Measurements from ENCODE around the gene C5orf15. TPM values are rescaled to one million over a fixed set of nuclear protein-coding genes. Genes with fewer than 3 reads are reported as not detected.

C5orf15 gene
- polyA plus RNA-seq, 1 of the 3 experiments (the other 2 are of a cell fraction): 81.0 TPM

DNA sequence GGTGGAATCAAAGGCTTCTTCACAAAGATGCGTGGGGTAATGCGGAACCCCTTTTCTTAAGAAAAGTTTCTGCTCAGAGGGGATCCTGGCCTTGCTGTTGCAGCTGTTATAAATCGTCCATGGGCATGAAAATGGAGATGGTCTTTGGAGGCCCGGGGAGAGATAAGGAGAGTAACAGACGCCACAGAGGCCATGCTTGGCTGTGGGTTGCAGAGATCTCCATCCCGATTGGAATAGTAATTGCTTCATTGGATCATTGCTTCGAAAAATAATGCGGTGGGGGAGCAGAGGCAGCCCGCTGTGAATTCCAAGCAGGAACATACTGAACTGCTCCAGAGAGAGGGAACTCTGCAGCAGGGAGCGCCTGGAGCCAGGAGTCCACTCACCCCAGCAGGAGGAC, 55.5 kb downstream of the C5orf15 start:
- H3K4me1 ChIP-seq (ENCODE audit: control insufficient read depth in 1 of 2, insufficient read depth in 2 of 2, low read depth in 1 of 2, low read length in 1 of 2): peaks cover 0 to 10% of the 10 kb centered on the region in 2 experiments; a peak in 2 of 4 replicates
- TF ChIP-seq YY1 (IDR thresholded peaks at IDR 0.05; ENCODE audit: low read depth) (no peak), EP300 (IDR thresholded peaks at IDR 0.05; ENCODE audit: borderline replicate concordance in 1 of 2, low read depth in 1 of 2, low read length in 1 of 2) (peak in 1 of 2 experiments; percentile 84; a peak in 2 of 4 replicates), MXI1 (IDR thresholded peaks at IDR 0.05; ENCODE audit: low read depth, low read length) (peak; percentile 42; the same call in 1 of the 2 replicates), RAD21 (IDR thresholded peaks at IDR 0.05; ENCODE audit: low read length) (peak; percentile 32), EZH2phosphoT487 (IDR thresholded peaks at IDR 0.05; ENCODE audit: borderline replicate concordance, low read depth) (no peak), GATA2 (CRISPR knock-in tag; IDR thresholded peaks at IDR 0.05) (peak; percentile 94), CHD2 (IDR thresholded peaks at IDR 0.05; ENCODE audit: low read length, partially characterized antibody) (peak; percentile 58), JUND (IDR thresholded peaks at IDR 0.05) (no peak), RCOR1 (IDR thresholded peaks at IDR 0.05; ENCODE audit: low read length) (peak; percentile 95)
- TF ChIP-seq, protein P1, sequence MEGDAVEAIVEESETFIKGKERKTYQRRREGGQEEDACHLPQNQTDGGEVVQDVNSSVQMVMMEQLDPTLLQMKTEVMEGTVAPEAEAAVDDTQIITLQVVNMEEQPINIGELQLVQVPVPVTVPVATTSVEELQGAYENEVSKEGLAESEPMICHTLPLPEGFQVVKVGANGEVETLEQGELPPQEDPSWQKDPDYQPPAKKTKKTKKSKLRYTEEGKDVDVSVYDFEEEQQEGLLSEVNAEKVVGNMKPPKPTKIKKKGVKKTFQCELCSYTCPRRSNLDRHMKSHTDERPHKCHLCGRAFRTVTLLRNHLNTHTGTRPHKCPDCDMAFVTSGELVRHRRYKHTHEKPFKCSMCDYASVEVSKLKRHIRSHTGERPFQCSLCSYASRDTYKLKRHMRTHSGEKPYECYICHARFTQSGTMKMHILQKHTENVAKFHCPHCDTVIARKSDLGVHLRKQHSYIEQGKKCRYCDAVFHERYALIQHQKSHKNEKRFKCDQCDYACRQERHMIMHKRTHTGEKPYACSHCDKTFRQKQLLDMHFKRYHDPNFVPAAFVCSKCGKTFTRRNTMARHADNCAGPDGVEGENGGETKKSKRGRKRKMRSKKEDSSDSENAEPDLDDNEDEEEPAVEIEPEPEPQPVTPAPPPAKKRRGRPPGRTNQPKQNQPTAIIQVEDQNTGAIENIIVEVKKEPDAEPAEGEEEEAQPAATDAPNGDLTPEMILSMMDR (IDR thresholded peaks at IDR 0.05): no peak
- TF ChIP-seq, protein P2, sequence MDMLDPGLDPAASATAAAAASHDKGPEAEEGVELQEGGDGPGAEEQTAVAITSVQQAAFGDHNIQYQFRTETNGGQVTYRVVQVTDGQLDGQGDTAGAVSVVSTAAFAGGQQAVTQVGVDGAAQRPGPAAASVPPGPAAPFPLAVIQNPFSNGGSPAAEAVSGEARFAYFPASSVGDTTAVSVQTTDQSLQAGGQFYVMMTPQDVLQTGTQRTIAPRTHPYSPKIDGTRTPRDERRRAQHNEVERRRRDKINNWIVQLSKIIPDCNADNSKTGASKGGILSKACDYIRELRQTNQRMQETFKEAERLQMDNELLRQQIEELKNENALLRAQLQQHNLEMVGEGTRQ (IDR thresholded peaks at IDR 0.05; ENCODE audit: borderline replicate concordance, low read depth, low read length): no peak

DNA sequence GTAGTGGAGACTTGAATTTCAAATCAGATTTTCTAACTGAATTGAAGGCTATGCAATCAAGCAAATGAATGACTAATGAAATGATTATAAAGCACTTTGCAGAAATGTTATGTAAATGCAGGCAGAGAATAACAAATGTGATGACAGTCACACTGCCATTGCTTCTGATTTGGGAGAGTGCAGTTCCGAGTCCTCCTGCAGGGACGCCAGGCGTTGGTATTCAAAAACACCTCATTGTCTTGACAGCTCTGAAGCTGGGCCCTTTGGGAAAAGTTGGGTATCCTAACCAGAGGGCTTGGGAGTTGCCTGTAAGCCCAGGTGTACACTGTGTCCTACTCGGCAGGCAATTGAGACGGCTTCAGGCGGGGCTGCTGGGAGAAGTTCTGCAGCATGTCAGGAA, 57.9 kb downstream of the C5orf15 start:
- Histone ChIP-seq H4K20me1 (ENCODE audit: insufficient read depth) (no peaks in the 10 kb centered on the region), H3K79me2 (ENCODE audit: insufficient read depth) (no peaks in the 10 kb centered on the region), H3K27me3 (ENCODE audit: insufficient read depth) (no peaks in the 10 kb centered on the region; the same call in 1 of the 2 replicates), H3K27ac (ENCODE audit: low read depth in 2 of 2, low read length in 1 of 2) (no peak overlapping the region), H3K9me3 (no peaks in the 10 kb centered on the region), H3K9me2 (no peaks in the 10 kb centered on the region), H3F3A (replicated peaks; ENCODE audit: insufficient read depth) (no peaks in the 10 kb centered on the region), H3K36me3 (replicated peaks in 1 of 2; ENCODE audit: control insufficient read depth in 1 of 2, insufficient read depth in 2 of 2, low read length in 1 of 2) (no peaks in the 10 kb centered on the region), H3K9ac (no peak overlapping the region), H3K4me2 (no peak overlapping the region), H3K4me3 (ENCODE audit: low read depth in 2 of 2, low read length in 1 of 2) (no peak overlapping the region), H3K4me1 (ENCODE audit: control insufficient read depth in 1 of 2, insufficient read depth in 2 of 2, low read depth in 1 of 2, low read length in 1 of 2) (peaks cover 0 to 34% of the 10 kb centered on the region in 2 experiments; a peak in 2 of 4 replicates), H2AFZ (ENCODE audit: low read depth) (no peak overlapping the region)
- ChIA-PET CTCF (interaction anchor here (0.9 kb wide), 1 partner anchor 42 kb away, joined by 4 read pairs; no protein-coding TSS in a partner anchor), POLR2A (no interaction called here)
- 81% methylated on average over 5 of the region's 6 CpGs for WGBS (ENCODE audit: low lambda C conversion rate)
- DNase-seq: no peak
- TF ChIP-seq GATA2 (CRISPR knock-in tag; IDR thresholded peaks at IDR 0.05) (no peak), GABPA (IDR thresholded peaks at IDR 0.05; ENCODE audit: low read depth) (no peak), SMC3 (IDR thresholded peaks at IDR 0.05; ENCODE audit: low read depth, low read length) (no peak), ELF1 (IDR thresholded peaks at IDR 0.05) (no peak), MEF2A (IDR thresholded peaks at IDR 0.05; ENCODE audit: borderline replicate concordance, low read depth) (no peak), TCF12 (IDR thresholded peaks at IDR 0.05) (no peak), RCOR1 (IDR thresholded peaks at IDR 0.05; ENCODE audit: low read length) (no peak), TAF1 (IDR thresholded peaks at IDR 0.05; ENCODE audit: borderline replicate concordance, low read depth, low read length) (no peak), EZH2phosphoT487 (IDR thresholded peaks at IDR 0.05; ENCODE audit: borderline replicate concordance, low read depth) (no peak), RXRA (IDR thresholded peaks at IDR 0.05; ENCODE audit: borderline replicate concordance, low read depth) (no peak)
- TF ChIP-seq, protein P3, sequence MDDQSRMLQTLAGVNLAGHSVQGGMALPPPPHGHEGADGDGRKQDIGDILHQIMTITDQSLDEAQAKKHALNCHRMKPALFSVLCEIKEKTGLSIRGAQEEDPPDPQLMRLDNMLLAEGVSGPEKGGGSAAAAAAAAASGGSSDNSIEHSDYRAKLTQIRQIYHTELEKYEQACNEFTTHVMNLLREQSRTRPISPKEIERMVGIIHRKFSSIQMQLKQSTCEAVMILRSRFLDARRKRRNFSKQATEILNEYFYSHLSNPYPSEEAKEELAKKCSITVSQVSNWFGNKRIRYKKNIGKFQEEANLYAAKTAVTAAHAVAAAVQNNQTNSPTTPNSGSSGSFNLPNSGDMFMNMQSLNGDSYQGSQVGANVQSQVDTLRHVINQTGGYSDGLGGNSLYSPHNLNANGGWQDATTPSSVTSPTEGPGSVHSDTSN (IDR thresholded peaks at IDR 0.05): no peak
- TF ChIP-seq, protein P4, sequence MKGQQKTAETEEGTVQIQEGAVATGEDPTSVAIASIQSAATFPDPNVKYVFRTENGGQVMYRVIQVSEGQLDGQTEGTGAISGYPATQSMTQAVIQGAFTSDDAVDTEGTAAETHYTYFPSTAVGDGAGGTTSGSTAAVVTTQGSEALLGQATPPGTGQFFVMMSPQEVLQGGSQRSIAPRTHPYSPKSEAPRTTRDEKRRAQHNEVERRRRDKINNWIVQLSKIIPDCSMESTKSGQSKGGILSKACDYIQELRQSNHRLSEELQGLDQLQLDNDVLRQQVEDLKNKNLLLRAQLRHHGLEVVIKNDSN (IDR thresholded peaks at IDR 0.05; ENCODE audit: borderline replicate concordance, low read depth): no peak
- TF ChIP-seq, protein P5, sequence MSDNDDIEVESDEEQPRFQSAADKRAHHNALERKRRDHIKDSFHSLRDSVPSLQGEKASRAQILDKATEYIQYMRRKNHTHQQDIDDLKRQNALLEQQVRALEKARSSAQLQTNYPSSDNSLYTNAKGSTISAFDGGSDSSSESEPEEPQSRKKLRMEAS (IDR thresholded peaks at IDR 0.05; ENCODE audit: low read depth): no peak
- TF ChIP-seq, protein P6, sequence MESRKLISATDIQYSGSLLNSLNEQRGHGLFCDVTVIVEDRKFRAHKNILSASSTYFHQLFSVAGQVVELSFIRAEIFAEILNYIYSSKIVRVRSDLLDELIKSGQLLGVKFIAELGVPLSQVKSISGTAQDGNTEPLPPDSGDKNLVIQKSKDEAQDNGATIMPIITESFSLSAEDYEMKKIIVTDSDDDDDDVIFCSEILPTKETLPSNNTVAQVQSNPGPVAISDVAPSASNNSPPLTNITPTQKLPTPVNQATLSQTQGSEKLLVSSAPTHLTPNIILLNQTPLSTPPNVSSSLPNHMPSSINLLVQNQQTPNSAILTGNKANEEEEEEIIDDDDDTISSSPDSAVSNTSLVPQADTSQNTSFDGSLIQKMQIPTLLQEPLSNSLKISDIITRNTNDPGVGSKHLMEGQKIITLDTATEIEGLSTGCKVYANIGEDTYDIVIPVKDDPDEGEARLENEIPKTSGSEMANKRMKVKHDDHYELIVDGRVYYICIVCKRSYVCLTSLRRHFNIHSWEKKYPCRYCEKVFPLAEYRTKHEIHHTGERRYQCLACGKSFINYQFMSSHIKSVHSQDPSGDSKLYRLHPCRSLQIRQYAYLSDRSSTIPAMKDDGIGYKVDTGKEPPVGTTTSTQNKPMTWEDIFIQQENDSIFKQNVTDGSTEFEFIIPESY (IDR thresholded peaks at IDR 0.05; ENCODE audit: borderline replicate concordance, low read depth): no peak

More for the DNA sequence above, 55.5 kb downstream of the C5orf15 start:
- Histone ChIP-seq H3F3A (replicated peaks; ENCODE audit: insufficient read depth) (no peaks in the 10 kb centered on the region), H3K9me3 (no peaks in the 10 kb centered on the region), H3K9me2 (no peaks in the 10 kb centered on the region), H3K27ac (ENCODE audit: low read depth in 2 of 2, low read length in 1 of 2) (peak overlapping the region in 1 of 2 experiments; percentile 51; a peak in 1 of 4 replicates), H3K4me3 (ENCODE audit: low read depth in 2 of 2, low read length in 1 of 2) (no peak overlapping the region), H2AFZ (ENCODE audit: low read depth) (no peak overlapping the region), H4K20me1 (ENCODE audit: insufficient read depth) (no peaks in the 10 kb centered on the region), H3K36me3 (replicated peaks in 1 of 2; ENCODE audit: control insufficient read depth in 1 of 2, insufficient read depth in 2 of 2, low read length in 1 of 2) (no peaks in the 10 kb centered on the region), H3K4me2 (no peak overlapping the region), H3K9ac (no peak overlapping the region), H3K79me2 (ENCODE audit: insufficient read depth) (no peaks in the 10 kb centered on the region), H3K27me3 (ENCODE audit: insufficient read depth) (no peaks in the 10 kb centered on the region; the same call in 1 of the 2 replicates)
- ChIA-PET POLR2A (no interaction called here), CTCF (no interaction called here)
- DNase-seq: peak; percentile 77
- 31% methylated on average over 10 of the region's 10 CpGs for WGBS (ENCODE audit: low lambda C conversion rate)

All from SK-N-SH (cell line).